Astrocyte of the spinal cord (primary cell): ENCODE results near the gene NOP9.

Experiments used
- DNase-seq: peaks from one replicate; pipeline ENCODE4 v3.0.0; 2011; ENCODE audit warnings: low read depth, low spot score
- H3K4me3 ChIP-seq: 2 replicates; pipeline ENCODE4 v1.5.1; 2011; ENCODE audit warnings: low read depth, mild to moderate bottlenecking, low read length, moderate library complexity
- in situ Hi-C: cut with HindIII; loops from 2 replicates; pipeline ENCODE4 v1.10.0; 2017; ENCODE audit warnings: low sequenced_read_pairs
- TF ChIP-seq, protein P1 (sequence below): IDR thresholded peaks from 2 replicates; pipeline ENCODE4 v1.5.1; 2012; ENCODE audit warnings: low read depth, mild to moderate bottlenecking, low read length, inconsistent platforms

NOP9 gene

GRCh38 chr14:24277071-24277470, 22.6 kb upstream of the NOP9 start:
- TF ChIP-seq, protein P1, sequence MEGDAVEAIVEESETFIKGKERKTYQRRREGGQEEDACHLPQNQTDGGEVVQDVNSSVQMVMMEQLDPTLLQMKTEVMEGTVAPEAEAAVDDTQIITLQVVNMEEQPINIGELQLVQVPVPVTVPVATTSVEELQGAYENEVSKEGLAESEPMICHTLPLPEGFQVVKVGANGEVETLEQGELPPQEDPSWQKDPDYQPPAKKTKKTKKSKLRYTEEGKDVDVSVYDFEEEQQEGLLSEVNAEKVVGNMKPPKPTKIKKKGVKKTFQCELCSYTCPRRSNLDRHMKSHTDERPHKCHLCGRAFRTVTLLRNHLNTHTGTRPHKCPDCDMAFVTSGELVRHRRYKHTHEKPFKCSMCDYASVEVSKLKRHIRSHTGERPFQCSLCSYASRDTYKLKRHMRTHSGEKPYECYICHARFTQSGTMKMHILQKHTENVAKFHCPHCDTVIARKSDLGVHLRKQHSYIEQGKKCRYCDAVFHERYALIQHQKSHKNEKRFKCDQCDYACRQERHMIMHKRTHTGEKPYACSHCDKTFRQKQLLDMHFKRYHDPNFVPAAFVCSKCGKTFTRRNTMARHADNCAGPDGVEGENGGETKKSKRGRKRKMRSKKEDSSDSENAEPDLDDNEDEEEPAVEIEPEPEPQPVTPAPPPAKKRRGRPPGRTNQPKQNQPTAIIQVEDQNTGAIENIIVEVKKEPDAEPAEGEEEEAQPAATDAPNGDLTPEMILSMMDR, result no peak
- H3K4me3 ChIP-seq, result no peak overlapping the region
- in situ Hi-C loops, result no loop called here
- no peak for DNase-seq

GRCh38 chr14:24277606-24278321, 21.9 kb upstream of the NOP9 start:
- H3K4me3 ChIP-seq, result no peak overlapping the region
- no peak for DNase-seq
- TF ChIP-seq, protein P1, result no peak
- in situ Hi-C loops, result no loop called here

- TF ChIP-seq, protein P1, result no peak
- H3K4me3 ChIP-seq, result no peak overlapping the region
- in situ Hi-C loops, result no loop called here
- no peak for DNase-seq
Measured at GRCh38 chr14:24278424-24278823, 21.2 kb upstream of the NOP9 start.

- no peak for DNase-seq
- TF ChIP-seq, protein P1, result no peak
- in situ Hi-C loops, result no loop called here
- no peak overlapping the region for H3K4me3 ChIP-seq
Measured at GRCh38 chr14:24279301-24280186, 20.1 kb upstream of the NOP9 start.

DNA sequence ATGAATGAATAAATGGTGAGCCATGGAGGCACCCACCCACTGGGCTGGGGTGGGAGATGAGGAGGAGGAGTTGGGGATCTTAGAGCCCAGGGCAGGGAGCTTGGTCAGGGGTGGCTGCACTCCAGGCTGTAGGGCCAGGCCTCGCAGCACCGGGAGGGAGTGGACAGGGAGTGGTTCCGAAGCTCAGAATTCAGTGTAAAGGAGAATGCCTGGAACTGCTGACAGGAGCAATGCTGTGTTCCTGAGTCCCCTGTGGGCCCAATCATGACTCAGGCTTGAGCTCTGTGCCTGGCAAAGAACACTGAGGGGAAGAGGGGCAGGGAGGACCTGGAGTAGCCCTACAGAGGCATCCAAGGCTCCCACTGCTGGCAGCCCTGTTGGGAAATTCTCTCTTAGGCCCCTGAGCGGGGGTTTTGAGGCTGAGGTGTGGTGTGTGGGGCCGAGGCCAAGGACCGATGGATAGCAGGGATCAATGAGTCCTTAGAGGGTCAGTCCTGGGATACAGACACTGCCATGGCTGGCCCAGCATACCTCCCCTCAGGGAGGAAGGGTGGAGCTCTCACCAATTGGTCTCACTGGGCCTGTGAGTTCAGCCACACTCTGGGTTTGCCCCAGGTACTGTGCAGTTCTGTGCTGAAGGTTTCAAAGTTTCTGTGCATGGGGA, 18.7 kb upstream of the NOP9 start:
- in situ Hi-C loops, result no loop called here
- TF ChIP-seq, protein P1, result no peak
- no peak for DNase-seq

GRCh38 chr14:24281636-24282035, 18.0 kb upstream of the NOP9 start:
- no peak overlapping the region for H3K4me3 ChIP-seq
- TF ChIP-seq, protein P1, result no peak
- in situ Hi-C loops, result no loop called here
- no peak for DNase-seq

More for the DNA sequence above, 18.7 kb upstream of the NOP9 start:
- no peak overlapping the region for H3K4me3 ChIP-seq
